8988T (cell line): ENCODE data around the gene NAPB.

Source experiments
- DNase-seq: peaks from one replicate; pipeline ENCODE4 v3.0.0; 2011

Gene NAPB

DNA sequence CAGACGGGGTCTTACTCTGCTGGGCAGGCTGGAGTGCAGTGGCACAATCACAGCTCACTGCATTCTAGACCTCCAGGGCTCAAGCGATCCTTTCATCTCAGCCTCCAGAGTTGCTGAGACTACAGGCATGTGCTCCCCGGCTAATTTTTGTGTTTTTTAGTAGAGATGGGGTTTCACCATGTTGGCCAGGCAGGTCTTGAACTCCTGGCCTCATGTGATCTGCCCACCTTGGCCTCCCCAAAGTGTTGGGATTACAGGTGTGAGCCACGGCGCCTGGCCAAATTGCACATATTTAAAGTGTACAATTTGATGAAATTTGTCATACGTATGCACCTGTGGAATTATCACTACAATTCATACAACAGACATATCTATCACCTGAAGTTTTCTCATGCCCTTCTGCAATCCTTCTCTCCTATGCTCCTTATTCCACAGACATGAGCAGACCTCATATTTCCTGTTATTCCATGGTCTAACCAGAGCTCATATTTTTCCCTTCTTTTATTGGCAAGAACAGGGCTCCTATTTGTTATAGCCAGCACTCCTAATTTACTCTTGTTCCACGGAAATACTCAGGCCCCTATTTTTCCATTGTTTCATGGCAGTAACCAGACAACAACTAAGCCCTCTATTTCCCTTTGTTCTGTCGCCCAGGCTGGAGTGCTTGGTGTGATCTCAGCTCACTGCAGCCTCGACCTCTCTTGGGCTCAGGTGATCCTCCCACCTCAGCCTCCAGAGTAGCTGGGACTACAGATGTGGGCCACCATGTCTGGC lies 16.0 kb upstream of the NAPB start:
- no peak for DNase-seq

DNA sequence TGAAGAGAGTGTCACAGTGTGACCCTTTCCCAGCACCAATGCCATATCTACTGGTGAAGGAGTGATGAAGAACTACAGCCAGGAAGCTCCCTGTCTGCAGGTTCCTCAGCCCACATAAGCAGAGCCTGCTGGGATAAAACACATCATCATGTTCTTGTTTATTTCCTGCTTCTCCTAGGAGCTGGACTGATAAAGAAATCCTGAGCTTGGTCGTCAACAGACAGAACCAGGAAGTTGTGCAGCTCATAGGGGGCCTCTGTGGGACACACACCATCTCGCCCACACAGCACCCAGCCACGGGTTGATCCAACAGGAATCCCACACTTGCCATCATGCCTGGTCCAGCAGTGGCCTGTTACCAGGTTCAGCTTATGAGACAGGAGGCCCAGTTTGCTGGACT lies 15.4 kb upstream of the NAPB start:
- DNase-seq = no peak

DNA sequence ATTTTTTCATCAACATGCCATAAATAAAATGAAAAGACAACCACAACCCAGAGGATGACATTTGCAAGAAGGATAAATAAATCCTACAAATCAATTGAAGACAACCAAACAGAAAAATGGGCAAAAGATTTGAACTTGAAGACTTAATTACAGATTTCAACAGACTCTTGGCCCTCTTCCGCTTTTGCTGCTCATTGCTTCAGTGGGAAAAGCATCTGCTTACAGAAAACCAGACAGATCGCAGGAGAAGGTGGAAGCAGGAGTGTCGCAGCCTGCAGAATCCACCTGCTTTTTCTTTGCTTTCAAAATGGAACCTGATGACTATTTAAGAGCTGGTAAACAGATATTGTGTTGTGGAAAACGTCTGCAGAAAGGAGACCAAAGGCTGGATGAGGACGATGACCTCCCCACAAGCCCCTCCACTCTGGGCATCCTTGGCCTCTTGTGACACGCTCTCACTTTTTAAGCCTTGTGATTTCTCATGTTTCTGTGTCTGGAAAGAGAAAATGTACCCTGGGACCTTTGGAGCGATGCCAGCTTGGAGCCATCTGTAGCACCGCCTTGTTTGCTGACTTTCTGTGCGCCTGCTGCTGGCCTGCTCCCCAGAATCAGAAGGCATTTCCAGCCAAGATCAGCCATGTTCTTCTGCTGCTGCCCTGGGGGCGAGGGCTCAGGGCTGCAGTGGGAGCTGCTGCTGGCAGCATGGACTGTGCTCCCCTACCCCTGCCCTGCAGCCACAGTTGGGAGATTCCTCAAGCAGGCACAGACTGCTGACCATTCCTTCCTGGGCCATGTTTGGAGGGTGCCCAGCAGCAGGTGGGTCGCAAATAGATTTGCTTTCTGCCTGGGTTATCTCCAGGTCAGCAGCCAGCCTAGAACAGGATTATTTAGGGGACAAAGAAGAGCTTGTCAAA lies 14.6 kb upstream of the NAPB start:
- DNase-seq = no peak

DNA sequence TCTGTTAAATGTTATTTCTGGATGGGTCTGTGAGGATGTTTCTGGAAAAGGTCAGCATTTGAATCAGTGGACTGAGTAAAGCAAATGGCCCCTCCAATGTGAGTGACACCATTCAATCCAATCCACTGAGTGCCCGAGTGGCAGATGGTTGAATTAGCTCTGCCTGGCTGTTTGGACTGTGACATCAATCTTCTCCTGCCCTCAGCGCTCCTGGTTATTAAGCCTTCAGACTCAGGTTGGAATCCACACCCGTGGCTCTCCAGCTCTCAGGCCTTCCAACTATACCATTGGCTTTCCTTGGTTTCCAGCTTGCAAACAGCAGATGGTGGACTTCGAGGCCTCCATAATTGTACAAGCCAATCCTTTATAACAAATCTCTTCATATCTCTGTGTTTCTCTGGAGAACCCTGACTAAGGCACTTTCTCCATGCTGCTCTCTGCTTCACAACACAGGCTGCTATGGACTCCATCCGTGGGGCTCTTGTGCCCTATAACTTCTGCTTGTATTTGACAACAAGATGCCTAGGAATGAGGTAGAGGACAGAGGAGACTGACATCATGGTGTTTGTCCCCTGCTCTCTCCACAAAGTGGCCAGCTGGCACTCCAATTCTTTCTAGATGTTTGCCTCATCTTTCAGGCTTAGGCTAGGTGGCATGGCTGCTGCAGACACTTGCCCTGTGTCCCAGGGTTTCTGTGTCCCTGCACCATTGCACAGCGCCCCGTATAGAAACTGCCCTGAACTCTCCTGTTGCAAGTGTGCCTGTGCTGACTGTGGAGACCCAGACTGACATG lies 13.4 kb upstream of the NAPB start:
- DNase-seq = no peak

DNA sequence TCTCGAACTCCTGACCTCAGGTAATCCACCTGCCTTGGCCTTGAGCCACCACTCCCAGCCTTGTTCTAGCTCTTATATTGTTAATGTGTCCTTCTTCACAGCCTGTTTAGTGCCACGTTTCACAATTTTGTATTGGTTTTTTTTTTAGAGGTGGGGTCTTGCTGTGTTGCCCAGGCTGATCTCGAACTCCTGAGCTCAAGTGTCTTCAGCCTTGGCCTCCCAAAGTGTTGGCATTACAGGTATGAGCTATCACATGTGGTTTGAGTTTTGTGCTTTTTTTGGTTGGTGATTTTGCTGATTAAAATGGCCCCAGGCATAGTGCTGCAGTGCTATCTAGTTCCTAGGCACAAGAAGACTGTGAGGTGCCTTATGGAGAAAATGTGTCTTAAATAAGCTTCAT lies 12.3 kb upstream of the NAPB start:
- DNase-seq = no peak

DNA sequence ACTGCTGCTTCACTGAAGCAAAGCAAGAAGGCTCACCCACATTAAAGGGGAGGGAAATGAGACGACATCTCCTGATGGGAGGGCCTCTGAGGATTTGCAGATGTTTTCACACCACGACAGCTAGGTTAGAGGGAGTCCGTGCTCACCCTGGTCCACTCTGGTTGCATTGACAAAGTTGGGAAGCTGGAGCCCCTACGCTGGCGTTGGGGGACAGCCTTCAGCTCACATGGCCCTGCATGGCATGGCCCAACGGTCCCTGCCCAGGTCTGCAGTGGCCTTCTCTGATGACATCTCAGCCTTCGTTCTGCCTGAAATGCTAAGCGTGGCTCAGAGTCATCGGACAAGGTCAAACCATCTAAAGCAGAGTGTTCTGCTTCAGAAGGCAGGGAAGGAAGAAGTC lies 3.8 kb upstream of the NAPB start:
- no peak for DNase-seq

DNA sequence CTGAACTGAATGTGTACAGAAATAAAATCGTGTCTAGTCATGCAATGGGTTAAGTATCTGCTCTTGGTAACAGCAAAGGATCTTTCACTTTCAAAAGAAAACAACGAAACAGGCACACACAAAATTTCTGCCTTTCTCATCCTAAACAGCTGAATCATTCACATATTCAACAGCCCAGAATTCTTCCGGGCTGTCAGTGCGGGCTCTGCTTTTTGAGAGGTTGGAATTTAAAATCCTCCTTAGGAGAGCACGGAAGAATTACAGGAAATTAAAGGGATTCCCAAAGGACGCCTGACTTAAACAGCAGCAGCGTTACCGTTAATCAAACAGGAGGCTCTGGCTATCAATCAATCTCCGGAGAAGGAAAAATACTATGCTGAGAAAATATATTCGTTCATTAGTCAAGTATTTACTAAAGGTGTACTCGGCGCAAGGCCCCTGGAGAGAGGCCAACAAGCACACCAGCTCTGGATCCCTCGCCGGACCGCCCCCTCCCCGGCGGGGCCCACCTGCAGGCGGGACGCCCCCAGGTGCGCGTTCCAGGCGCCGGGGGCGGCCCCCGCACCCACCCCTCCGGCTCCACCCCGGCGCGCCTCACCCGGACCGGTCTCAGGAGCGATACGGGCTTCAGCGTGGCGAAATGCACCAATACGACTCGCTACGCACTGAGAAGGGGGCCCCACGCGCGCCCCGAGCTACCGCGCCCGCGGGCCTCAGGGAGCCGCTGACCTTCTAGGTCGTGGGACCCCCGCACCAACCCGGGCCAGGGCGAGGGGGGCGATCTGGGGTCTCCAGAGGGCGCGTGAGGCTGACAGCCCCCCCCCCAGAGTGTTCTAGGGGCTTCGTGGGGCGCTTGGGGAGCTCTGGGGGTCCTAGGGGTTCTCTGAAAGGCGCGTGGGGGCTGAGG lies 1.0 kb downstream of the NAPB start:
- no peak for DNase-seq

DNA sequence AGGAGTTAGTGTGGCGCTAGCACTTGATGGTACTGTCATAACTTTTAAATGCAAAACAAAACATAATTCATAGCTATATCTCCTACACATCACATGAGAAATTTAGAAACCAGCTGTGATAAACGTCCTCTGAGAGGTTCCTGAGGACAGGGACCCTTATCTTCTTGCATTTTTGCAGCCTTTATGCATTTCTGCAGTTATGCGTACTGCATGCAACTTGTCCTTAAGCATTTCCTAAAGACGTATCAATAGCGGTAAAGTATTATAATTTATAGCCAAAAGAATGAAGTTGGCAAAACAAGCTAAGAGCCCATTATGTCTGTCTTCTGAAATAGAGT lies 1.7 kb downstream of the NAPB start:
- DNase-seq = no peak

DNA sequence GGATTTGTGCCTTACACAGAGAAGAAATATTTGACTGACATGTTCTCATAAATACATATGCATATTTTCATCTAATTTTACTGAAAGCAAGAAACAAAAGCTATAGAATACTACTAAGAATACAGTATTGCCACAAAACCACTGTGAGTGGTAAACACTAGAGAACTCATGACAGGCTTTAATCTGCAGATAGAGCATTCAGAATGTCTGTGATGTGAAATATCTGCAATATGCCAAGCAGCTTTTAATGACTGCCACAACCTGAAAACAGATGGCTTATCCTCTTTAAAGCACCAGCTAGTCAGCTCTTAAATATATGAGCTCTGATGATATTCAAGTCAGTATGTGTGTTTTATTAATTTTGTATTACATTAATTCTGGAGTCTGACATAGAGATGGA lies 3.4 kb downstream of the NAPB start:
- no peak for DNase-seq

DNA sequence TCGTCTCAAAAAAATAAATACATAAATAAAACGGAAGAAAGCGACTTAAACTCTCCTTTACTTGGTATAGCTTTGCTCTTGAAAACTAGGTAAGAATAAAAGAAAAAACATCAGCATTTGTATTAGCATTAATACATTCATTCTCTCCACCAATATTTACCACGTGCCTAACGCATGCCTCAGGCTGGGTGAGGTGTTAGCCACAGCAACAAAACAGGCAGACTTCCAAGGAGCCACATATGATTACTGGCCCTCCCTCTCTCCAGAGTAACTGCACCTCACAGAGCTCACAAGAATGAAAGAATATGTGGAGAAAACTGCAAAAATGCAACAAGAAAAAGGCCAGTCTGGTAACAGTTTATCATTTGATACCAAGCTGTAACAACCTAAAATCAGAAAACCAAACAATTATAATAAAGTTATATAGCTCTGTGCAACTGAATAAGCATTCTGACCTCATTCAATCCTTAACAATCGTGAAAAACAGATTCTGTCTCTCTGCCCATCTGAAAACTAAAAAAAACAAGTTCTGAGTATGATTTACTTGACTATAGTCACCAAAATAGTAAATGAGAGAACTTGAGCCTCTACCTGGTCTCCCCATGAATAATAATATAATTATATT lies 5.2 kb downstream of the NAPB start:
- DNase-seq = no peak

DNA sequence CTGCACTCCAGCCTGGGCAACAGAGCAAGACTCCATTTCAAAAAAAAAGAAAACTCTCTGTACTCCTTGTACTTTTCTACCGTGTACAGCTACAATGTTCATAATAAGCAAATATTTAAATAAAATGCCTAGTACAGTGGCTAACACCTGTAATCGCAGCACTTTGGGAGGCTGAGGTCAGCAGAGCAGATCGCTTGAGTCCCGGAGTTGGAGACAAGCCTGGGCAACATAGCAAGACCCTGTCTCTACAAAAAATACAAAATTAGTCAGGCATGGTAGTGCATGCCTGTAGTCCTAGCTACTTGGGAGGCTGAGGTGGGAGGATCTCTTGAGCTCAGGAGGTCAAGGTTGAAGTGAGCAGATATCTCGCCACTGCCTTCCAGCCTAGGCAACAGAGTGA lies 5.7 kb downstream of the NAPB start:
- DNase-seq = no peak

DNA sequence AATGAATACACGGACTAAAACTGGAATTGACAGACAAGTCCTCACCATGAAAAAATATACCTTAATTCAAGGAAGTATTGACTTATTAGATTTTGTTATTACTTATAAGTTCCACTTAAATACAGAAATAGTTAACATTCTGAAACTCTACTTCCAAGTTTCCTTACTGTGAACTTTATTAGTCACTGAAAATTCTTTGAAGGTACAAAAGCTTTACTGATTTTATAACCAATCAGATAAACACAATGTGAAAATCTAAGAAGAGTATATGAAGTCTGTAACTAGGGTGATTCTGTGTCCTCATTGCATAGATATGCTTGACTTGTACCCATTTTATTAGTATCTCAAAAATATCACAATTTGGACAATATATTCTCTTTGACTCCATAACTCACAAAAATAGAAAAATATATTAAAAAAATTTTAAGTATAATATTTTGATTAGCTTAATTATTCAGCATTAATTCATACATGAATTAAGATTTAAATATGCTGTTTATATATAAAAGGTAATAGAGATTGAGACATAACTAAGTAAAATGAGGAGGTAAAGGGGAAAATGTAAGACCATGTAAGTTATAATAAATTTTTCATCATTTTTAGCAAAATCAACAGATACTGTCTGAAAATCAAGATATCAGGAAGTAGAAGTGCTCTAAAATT lies 6.6 kb downstream of the NAPB start:
- DNase-seq = no peak

DNA sequence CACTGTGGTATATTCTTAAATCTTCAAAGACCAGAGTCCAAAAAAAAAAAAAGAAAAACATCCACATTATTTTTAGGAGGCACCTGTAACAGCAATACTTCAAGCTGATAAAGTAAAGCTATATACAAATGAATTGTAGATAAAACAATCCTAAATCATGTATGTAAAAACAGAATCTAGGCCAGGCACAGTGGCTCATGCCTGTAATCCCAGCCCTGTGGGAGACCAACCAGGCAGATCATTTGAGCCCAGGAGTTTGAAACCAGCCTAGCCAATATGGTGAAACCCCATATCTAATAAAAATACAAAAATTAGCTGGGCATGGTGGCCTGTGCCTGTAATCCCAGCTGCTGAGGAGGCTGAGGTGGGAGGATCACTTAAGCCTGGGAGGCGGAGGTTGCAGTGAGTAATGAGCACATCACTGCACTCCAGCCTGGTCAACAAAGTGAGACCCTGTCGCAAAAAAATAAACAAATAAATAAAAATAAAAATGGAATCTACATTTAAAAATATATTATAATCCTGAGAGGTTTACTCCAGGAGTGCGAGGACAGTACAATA lies 7.3 kb downstream of the NAPB start:
- no peak for DNase-seq

DNA sequence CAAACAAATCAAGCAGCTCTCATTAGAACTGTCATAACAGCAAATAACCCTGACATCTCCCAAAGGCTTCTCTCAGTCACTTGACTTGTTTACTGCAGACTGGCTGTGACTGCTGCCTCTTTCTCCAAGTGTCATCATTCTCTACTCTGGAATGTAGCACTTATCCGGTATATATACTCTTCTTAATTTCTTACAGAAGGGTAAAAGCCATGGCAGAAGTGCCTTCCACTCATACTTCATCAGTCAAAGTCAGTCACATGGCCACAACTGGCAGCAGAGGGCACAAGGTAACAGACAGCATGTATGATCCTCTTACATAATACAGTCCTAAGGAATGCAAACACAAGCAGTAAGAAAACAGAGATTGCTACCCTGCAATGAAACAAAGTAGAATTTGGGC lies 9.3 kb downstream of the NAPB start:
- DNase-seq = no peak

DNA sequence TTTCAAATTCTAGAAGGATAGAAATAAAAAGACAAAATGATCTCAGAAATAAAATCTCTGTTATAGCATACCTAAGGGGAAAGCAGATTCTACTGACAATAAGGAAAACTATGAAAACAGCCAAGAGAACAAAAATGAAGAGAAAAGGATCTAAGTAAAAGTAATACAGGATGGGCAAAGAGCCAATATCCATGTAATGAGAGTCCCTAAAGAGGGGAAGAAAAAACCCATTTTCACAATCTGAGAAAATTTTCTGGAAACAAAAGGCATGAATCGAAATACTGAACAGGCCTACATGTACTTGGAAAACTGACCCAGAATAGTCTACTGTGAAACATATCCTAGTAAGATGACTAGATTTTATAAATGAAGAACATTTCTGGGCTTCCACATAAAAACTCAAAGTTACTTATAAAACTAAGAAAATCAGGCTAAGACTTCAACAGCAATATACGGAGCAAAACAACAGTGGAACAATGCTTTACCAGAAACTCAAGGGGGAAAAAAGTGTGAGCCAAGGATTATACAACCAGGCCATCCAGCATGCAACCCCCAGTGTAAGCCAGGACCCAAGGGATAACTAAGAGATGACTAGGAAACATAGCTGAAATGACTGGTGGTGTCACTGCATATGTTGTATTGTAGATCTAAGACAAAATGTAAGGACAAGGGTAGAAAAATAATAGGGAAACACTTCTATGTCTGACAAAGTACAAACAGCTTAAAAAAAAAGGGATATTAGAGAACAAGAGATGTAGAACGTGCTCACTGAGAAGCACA lies 10.2 kb downstream of the NAPB start:
- no peak for DNase-seq

DNA sequence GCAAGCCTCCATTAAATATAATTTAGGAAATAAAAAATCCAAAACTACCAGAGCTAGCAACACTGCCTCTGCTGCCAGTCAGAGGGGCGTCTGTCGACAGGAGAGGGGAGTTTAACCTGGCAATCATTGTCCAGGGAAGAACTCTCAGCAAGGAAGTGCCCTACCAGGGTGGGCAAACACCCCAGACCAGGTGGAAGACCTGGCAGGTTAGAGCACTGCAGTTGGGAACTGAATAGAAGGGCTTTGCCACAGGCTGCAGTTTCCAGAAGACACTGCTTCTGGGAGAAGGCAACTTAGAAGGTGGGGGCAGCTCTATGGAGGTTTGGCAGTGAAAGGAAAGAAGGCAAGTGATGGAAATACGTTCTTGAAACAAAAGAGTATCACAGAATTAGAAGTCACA lies 11.5 kb downstream of the NAPB start:
- no peak for DNase-seq

DNA sequence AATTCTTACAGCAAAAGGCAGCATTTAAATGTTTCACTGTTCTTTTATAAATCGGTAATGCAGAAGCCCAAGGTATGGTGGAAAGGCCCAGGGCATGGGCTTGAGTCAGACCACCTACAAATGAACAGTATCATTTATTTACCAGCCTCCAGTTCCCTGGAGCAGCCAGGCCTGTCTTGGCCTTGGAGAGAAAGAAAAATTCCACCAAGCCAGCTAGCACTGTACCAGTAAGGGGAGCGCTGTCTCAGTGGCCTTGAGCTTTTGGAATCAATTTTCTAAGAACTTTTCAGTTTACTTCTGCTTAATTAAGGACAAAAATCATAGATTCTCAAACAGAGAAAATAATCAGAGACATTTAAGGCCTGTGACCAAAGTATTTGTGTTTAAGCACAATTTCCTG lies 12.3 kb downstream of the NAPB start:
- no peak for DNase-seq

DNA sequence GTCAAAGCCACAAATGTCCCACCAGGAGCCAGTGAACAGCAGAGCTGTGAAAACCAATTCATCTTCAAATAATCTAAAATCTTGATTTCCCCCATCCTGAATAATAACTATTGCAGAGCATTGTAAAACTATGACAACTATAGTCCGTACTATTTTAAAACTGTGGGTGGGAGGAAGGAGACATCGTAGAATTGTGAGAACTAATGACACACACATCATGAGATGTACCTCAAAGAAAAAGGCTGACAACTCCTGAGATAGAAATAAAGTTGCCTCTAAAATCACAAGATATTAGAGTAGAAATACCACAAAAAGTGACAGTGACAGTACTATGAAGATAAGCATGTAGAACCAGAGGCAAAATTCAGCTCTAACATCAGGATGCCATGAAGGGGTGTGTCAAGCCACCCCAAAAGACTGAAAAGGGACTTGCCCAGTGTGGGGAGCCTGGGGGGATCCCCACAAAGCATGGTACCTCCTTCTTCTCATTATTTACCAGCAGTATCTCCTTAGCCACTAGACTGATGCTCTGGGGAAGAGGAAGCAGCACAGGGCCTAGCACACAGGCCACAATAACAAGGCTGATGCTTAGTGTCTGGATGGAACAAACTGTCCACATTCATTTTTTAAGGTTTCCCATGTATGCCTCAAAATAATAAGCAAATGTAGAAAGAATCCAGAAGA lies 13.4 kb downstream of the NAPB start:
- no peak for DNase-seq

DNA sequence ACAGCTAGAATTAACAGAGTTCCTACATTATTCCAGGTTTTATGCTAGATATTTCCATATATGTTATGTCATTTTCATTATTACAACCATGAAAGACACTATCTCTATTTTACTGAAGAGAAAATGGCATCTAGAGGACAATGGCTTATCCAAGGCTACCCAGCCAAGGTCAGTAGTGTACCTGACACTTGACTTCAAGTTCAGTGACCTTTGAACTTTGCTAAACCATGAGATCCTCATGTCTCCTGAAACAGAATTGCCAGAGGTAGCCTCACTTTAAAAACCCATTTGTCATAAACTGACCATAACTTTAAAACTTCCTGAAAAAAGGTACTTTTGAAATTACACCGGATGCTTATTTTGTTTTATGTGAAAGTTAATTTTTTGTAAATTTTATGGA lies 14.4 kb downstream of the NAPB start:
- no peak for DNase-seq

DNA sequence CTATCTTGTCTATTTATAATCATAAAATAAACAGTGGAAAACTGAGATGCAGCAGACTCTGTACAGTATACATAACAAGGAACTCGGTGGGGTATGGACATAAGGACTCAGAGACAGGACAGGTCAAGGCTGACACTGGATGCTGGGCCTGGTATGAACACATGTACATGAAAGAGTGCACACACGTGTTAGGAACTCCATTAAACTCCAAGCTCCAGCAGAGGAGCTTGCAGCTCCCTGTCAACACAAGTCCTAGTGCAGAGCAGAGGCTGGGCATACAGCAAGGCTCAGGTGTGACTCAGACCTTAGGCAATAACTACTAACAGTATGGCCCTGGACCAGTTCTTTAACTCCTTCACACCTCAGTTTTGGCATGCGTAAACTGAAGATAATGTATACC lies 17.1 kb downstream of the NAPB start:
- DNase-seq = no peak
